Panc1 (cell line): ENCODE measurements around the gene ATRN. TPM values are rescaled to one million over a fixed set of nuclear protein-coding genes. Genes with fewer than 3 reads are reported as not detected.

Source experiments
- ATAC-seq: fragments of 200-7000 bp; cut with Tn5 transposase; 2 replicates; pipeline ENCODE4 v1.9.1; 2020; ENCODE audit warnings: mild to moderate bottlenecking, moderate library complexity
- BruUV-seq: library from RNA; stranded (reverse); fragments of 400-500 nt; replicated peaks from 2 replicates; lab custom pipeline; 2021; lab: Mats Ljungman, UMichigan
- CTCF ChIA-PET: fragments of 300-600 bp; sonication (Branson Sonifier 250); formaldehyde crosslinking; loops from one replicate; lab custom pipeline; 2022; ENCODE audit warnings: antibody characterized with exemption; lab: Charles Lee
- POLR2A ChIA-PET: fragments of 300-600 bp; sonication (Branson Sonifier 250); formaldehyde crosslinking; loops from one replicate; lab custom pipeline; 2022; ENCODE audit warnings: antibody characterized with exemption; lab: Charles Lee
- DNase-seq: peaks from one replicate; pipeline ENCODE4 v3.0.0-alpha.2; 2010; ENCODE audit warnings: low read depth, low spot score
- H3K27ac ChIP-seq: 2 replicates; pipeline ENCODE4 v1.5.1; 2011; ENCODE audit warnings: mild to moderate bottlenecking, low read length, inconsistent platforms
- H3K27me3 ChIP-seq: fragments of 200-500 bp; sonication (Bioruptor generic); 2 replicates; pipeline ENCODE4 v1.6.0; 2014; ENCODE audit warnings: low read length, inconsistent platforms; ENCODE audit not compliant: control insufficient read depth, insufficient read depth
- H3K36me3 ChIP-seq: fragments of 200-500 bp; sonication (Bioruptor generic); 2 replicates; pipeline ENCODE4 v1.5.1; 2014; ENCODE audit warnings: inconsistent platforms, mild to moderate bottlenecking, low read length, moderate library complexity; ENCODE audit not compliant: control insufficient read depth, insufficient read depth
- H3K4me1 ChIP-seq: 2 replicates; pipeline ENCODE4 v1.5.1; 2011; ENCODE audit warnings: inconsistent platforms, mild to moderate bottlenecking, low read length, moderate library complexity; ENCODE audit not compliant: control insufficient read depth, insufficient read depth
- H3K4me3 ChIP-seq, 2 experiments: 2 replicates each; pipeline ENCODE4 v1.5.1; 2011 to 2012; ENCODE audit warnings: low read depth in 2 of 2, low read length in 2 of 2, mild to moderate bottlenecking in 2 of 2, inconsistent platforms in 1 of 2, moderate library complexity in 1 of 2
- H3K9me3 ChIP-seq: fragments of 200-500 bp; sonication (Bioruptor generic); 2 replicates; pipeline ENCODE4 v1.5.1; 2014; ENCODE audit warnings: low read depth, mild to moderate bottlenecking, inconsistent platforms, low read length, moderate library complexity; ENCODE audit not compliant: control insufficient read depth, insufficient read depth
- CTCF ChIP-seq: fragments of 450-650 bp; IDR thresholded peaks from 2 replicates; pipeline ENCODE4 v1.5.1; 2017; ENCODE audit warnings: mild to moderate bottlenecking
- POLR2AphosphoS5 ChIP-seq: IDR thresholded peaks from 2 replicates; pipeline ENCODE4 v1.6.1; 2012; ENCODE audit warnings: mild to moderate bottlenecking, low read depth, low read length, moderate library complexity
- REST ChIP-seq, 2 experiments: IDR thresholded peaks; 2 replicates each; pipeline ENCODE4 v1.6.1; 2011 to 2012; ENCODE audit warnings: low read depth in 2 of 2, control low read depth in 1 of 2, low read length in 1 of 2, mild to moderate bottlenecking in 1 of 2, moderate library complexity in 1 of 2; ENCODE audit not compliant: insufficient read depth in 1 of 2
- SIN3A ChIP-seq: IDR thresholded peaks from 2 replicates; pipeline ENCODE4 v1.6.1; 2012; ENCODE audit warnings: low read depth, mild to moderate bottlenecking, low read length, moderate library complexity, borderline replicate concordance; ENCODE audit not compliant: insufficient read depth
- TCF7L2 ChIP-seq: IDR thresholded peaks from 2 replicates; pipeline ENCODE4 v1.6.1; 2011; ENCODE audit warnings: mild to moderate bottlenecking, low read depth, low read length, inconsistent platforms
- in situ Hi-C: cut with HindIII; loops from 2 replicates; pipeline ENCODE4 v1.10.0; 2016; ENCODE audit warnings: low sequenced_read_pairs, low pct_unique_long_range_greater_than_20kb
- intact Hi-C: fragments of 100-400 bp; cut with micrococcal nuclease; formaldehyde crosslinking; loops from one replicate; pipeline ENCODE4 v1.10.0; 2022; ENCODE audit not compliant: unreplicated experiment
- total RNA-seq: library from RNA; stranded (reverse); gene quantifications from one replicate; pipeline ENCODE4 v1.2.1, GENCODE V29; 2021; ENCODE audit not compliant: unreplicated experiment

The ATRN gene
- total RNA-seq, 1 experiment from 2014 or later = 33.8 TPM

DNA sequence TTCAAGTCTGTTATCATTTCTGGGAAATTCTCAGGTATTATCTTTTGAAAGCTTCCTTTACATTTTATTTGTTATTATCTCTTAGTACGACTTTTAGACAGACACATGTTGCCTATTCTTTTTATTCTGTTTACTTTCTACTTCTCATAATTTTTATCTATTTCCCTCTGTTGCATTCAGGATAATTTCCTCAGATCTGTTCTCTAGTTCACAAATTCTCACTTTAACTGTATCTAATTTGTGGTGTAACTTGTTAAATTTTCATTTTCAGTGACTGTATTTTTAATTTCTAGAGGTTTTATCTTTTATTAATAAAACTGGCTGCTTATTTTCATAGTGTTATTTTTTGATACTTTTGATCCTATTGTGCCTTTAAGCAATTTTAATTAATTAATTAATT lies 16.0 kb downstream of the ATRN start:
- in situ Hi-C loops (no loop called here), intact Hi-C loops (no loop called here)
- Histone ChIP-seq H3K27ac (no peak overlapping the region), H3K27me3 (no peaks in the 10 kb centered on the region), H3K4me3 (no peak overlapping the region), H3K36me3 (no peaks in the 10 kb centered on the region), H3K9me3 (peaks cover 13% of the 10 kb centered on the region; the same call in 1 of the 2 replicates), H3K4me1 (peaks cover 3% of the 10 kb centered on the region; the same call in 1 of the 2 replicates)
- ATAC-seq (no peak), DNase-seq (no peak)
- TF ChIP-seq CTCF = no peak
- TF ChIP-seq TCF7L2 = no peak
- TF ChIP-seq SIN3A = no peak
- no peak for TF ChIP-seq REST (IDR thresholded peaks at IDR 0.05; ENCODE audit: insufficient read depth in 1 of 2, low read depth in 2 of 2, low read length in 1 of 2)
- TF ChIP-seq POLR2AphosphoS5 = no peak
- CTCF ChIA-PET = no interaction called here
- no TSS peak for BruUV-seq
- POLR2A ChIA-PET = no interaction called here

DNA sequence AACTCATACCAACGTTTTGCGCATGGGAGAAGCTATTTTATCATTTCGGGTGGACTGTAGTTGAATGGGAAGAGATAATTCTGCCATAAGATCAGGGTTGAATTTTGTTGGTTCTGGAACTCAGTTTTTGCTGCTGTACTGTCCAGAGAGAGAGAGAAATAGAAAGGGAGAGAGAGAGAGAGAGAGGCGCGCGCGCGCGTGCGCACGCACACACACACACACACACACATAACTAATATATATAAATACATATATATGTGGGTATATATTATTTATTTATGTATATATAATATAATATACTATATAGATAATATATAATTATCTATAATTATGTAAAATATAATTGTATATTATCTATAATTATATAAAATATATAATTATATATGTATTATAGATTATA lies 21.9 kb downstream of the ATRN start:
- H3K9me3 ChIP-seq = no peaks in the 10 kb centered on the region; the same call in 1 of the 2 replicates
- no peaks in the 10 kb centered on the region for H3K36me3 ChIP-seq
- DNase-seq (no peak), ATAC-seq (no peak)
- in situ Hi-C loops = no loop called here
- H3K27ac ChIP-seq = no peak overlapping the region
- intact Hi-C loops = loop anchor here (2.0 kb wide), 1 partner anchor 44 kb away; no protein-coding TSS in a partner anchor
- no peak overlapping the region for H3K4me3 ChIP-seq
- TF ChIP-seq CTCF (no peak), REST (IDR thresholded peaks at IDR 0.05; ENCODE audit: insufficient read depth in 1 of 2, low read depth in 2 of 2, low read length in 1 of 2) (no peak), POLR2AphosphoS5 (no peak), TCF7L2 (no peak), SIN3A (no peak)
- no peaks in the 10 kb centered on the region for H3K27me3 ChIP-seq
- BruUV-seq = no TSS peak
- CTCF ChIA-PET = no interaction called here
- no peaks in the 10 kb centered on the region for H3K4me1 ChIP-seq
- POLR2A ChIA-PET = no interaction called here
